ENCODE measurements around the gene FOXD4. TPM values are rescaled to one million over a fixed set of nuclear protein-coding genes. Genes with fewer than 3 reads are reported as not detected.
"Not testable (repeated sequence)": the region's sequence is repeated elsewhere in the genome, so short reads cannot be mapped to it uniquely, and the experiment has no call there.

FOXD4 gene
- total and polyA plus RNA-seq, 10 donors: 0.20 to 1.7 (median 0.41) TPM

GRCh38 chr9:113468-114266 is 4.5 kb downstream of the FOXD4 start:
- Histone ChIP-seq H3K4me3 (peak overlapping the region; percentile 32 to 74 (median 51)), H3K27me3 (replicated peaks in 1 of 7) (peaks cover 15 to 88% (median 49%) of the 10 kb centered on the region in 7 donors), H3K27ac (peak overlapping the region in 7 of 8 donors; percentile 55 to 73 (median 69)), H3K4me1 (peaks cover 5 to 48% (median 29%) of the 10 kb centered on the region in 6 donors)
- peak; percentile 87 for DNase-seq
- intact Hi-C loops (cut with DNase I; ENCODE audit: low total_unique reads); H3K36me3 ChIP-seq; H3K9me3 ChIP-seq: not testable (repeated sequence)
- WGBS, 5 donors: 0 to 2% (median 1%) methylated on average over 23 to 109 of the region's 111 CpGs
- peak in 1 of 3 donors; percentile 46 for TF ChIP-seq POLR2AphosphoS5 (IDR thresholded peaks at IDR 0.05)

DNA sequence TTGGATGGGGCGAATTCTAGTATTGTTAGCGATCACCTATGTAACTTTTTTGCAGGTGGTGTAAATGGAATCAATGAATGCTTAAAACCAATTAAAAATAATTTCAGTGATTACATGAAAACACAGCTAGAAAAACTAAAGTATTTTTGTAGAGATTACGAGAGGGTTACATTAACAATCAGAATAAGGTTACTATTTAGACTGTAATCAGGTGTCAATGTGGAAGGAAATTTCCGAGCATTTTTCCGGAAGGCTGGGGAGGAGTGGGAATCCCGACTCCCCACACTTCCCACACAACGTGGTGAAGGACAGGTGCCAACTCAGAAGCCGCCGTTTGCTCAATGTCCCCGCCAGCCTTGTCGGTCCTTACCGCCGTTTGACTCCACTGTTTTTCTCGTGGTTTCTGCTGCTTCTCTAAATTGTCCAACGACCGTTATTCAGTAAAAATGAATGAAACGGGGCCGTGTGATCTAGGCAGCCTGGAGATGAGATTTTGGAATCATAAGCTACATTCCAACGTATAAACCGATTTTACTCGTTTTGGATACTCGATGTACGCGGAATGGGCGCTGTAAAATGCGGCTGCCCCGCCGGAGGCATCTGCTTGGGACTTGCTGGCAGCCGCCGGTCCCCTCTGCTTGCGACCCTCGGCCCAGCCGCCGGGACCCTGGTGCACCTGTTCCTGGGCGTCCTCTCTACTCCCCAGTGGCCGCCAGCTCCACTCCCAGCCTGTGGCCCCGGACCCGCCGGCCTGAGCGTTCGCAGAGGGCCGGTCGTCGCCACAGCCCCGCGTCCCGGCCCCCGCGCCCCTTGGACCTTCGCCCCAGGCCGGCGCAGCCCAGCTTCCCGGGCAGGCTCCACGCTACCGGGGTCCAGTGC is 5.4 kb downstream of the FOXD4 start:
- DNase-seq; H3K9me3 ChIP-seq; intact Hi-C loops (cut with DNase I; ENCODE audit: low total_unique reads); H3K36me3 ChIP-seq: not testable (repeated sequence)
- 8 to 14% (median 9%) methylated on average over 24 to 51 of the region's 55 CpGs for WGBS, 5 donors
- Histone ChIP-seq H3K27ac (peak overlapping the region in 6 of 8 donors; percentile 55 to 73 (median 68)), H3K4me1 (peaks cover 5 to 42% (median 28%) of the 10 kb centered on the region in 6 donors), H3K4me3 (peak overlapping the region in 7 of 8 donors; percentile 32 to 74 (median 51)), H3K27me3 (replicated peaks in 1 of 7) (peaks cover 15 to 90% (median 47%) of the 10 kb centered on the region in 7 donors)

- Histone ChIP-seq H3K4me1 (peaks cover 5 to 26% (median 20%) of the 10 kb centered on the region in 6 donors), H3K27me3 (replicated peaks in 1 of 7) (peaks cover 15 to 84% (median 30%) of the 10 kb centered on the region in 7 donors)
- intact Hi-C loops (cut with DNase I; ENCODE audit: low total_unique reads); DNase-seq; H3K9me3 ChIP-seq; H3K4me3 ChIP-seq; H3K27ac ChIP-seq; H3K36me3 ChIP-seq: not testable (repeated sequence)
- WGBS, 5 donors: 22 to 57% (median 31%) methylated on average over 3 to 4 of the region's 4 CpGs
Measured at GRCh38 chr9:110672-111071, 7.5 kb downstream of the FOXD4 start.

DNA sequence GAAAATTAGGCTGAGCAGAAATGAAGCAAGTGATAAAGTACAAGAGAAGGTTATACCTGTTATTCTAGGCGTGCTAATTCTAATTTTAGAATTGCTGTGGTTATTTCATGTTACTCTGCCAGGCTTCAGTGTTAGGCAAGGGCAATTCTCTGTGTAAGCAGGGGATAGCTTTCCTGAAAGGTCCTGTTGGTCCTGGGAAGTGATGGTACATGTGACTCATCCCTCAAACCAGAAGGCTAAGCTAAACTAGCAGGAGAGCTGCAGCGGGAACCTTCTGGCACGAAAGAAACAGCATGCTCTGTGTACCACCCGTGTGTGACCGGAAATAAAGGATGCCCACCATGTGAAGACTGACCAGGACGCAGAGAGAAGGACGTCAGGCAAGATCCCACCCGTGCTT is 8.7 kb downstream of the FOXD4 start:
- H3K9me3 ChIP-seq; H3K27ac ChIP-seq; intact Hi-C loops (cut with DNase I; ENCODE audit: low total_unique reads); DNase-seq; H3K4me3 ChIP-seq; H3K36me3 ChIP-seq: not testable (repeated sequence)
- Histone ChIP-seq H3K4me1 (peaks cover 2 to 19% (median 14%) of the 10 kb centered on the region in 6 donors), H3K27me3 (replicated peaks in 1 of 7) (peaks cover 9 to 74% (median 22%) of the 10 kb centered on the region in 7 donors)
- WGBS, 5 donors: 26 to 55% (median 42%) methylated on average over 4 to 6 of the region's 8 CpGs

GRCh38 chr9:108742-109495 is 9.3 kb downstream of the FOXD4 start:
- H3K4me3 ChIP-seq; H3K36me3 ChIP-seq; intact Hi-C loops (cut with DNase I; ENCODE audit: low total_unique reads); H3K27ac ChIP-seq; DNase-seq; H3K9me3 ChIP-seq: not testable (repeated sequence)
- Histone ChIP-seq H3K4me1 (peaks cover 0 to 12% (median 8%) of the 10 kb centered on the region in 6 donors), H3K27me3 (replicated peaks in 1 of 7) (peaks cover 6 to 68% (median 16%) of the 10 kb centered on the region in 7 donors)
- 23 to 38% (median 31%) methylated on average over 19 to 22 of the region's 22 CpGs for WGBS, 5 donors

GRCh38 chr9:105991-106390 is 12.2 kb downstream of the FOXD4 start:
- DNase-seq; H3K4me3 ChIP-seq; H3K36me3 ChIP-seq; intact Hi-C loops (cut with DNase I; ENCODE audit: low total_unique reads); H3K9me3 ChIP-seq; H3K27ac ChIP-seq; H3K4me1 ChIP-seq: not testable (repeated sequence)
- 78 to 86% (median 82%) methylated on average over 8 of the region's 8 CpGs for WGBS, 5 donors
- peaks cover 0 to 42% (median 0%) of the 10 kb centered on the region in 7 donors for H3K27me3 ChIP-seq (replicated peaks in 1 of 7)

DNA sequence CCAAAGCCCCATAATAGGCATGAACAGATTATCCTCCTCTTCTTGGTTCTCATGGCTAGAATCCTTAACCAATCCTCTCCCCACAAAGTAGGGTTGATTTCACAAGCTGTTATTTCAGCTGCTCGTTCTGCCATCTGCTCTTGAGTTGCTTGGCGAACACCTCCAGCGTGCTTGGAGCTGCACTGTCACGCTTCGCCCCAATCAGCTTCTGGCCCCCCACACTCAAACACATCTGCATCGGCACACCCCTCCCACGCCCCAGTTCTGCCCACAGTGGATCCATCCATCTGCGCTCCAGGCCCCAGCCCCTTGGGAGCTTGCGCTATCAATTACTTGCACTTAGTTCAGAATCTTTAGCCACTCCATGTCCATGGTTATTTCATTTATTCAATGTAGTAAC is 17.8 kb downstream of the FOXD4 start:
- 93 to 96% (median 94%) methylated on average over 9 of the region's 9 CpGs for WGBS, 5 donors
- H3K27me3 ChIP-seq (replicated peaks in 1 of 7); intact Hi-C loops (cut with DNase I; ENCODE audit: low total_unique reads); H3K4me3 ChIP-seq; DNase-seq; H3K36me3 ChIP-seq; H3K4me1 ChIP-seq; H3K27ac ChIP-seq; H3K9me3 ChIP-seq: not testable (repeated sequence)

DNA sequence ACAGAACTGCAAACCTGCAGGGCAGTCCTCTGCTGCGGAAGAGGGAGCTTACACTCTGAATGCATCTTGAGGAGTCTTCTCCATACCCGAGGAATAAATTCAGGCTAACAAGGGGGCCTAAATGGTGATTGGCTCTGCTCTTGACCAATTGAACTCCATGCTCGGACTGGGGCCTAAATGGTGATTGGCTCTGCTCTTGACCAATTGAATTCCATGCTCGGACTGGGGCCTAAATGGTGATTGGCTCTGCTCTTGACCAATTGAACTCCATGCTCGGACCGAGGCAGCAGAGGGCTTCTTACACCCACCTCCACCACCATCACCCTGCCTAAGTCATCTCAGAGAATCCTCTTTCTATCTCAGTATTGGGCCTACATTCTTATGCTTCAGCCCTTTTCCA is 18.4 kb downstream of the FOXD4 start:
- H3K4me1 ChIP-seq; H3K36me3 ChIP-seq; H3K9me3 ChIP-seq; H3K4me3 ChIP-seq; H3K27ac ChIP-seq; DNase-seq; intact Hi-C loops (cut with DNase I; ENCODE audit: low total_unique reads); H3K27me3 ChIP-seq (replicated peaks in 1 of 7): not testable (repeated sequence)
- 88 to 96% (median 91%) methylated on average over 6 of the region's 6 CpGs for WGBS, 5 donors

DNA sequence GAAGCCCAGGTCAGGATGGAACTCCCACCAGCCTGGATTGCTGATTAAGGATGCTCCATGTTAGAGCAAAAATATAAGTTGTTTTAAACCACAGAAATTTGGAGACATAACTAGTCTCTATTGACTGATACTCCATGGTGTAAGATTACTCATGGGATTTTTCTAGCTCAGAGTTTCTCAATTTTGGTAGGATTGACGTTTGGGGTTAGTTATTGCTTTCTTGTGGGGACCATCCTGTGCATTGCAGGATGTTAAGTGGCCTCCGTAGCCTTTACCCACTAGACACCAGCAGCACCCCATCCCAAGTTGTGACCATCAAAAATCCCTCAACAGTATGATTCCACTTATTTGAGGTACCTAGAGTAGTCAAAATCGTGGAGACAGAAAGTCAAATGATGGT is 19.4 kb downstream of the FOXD4 start:
- H3K36me3 ChIP-seq; H3K27ac ChIP-seq; H3K4me3 ChIP-seq; DNase-seq; H3K4me1 ChIP-seq; H3K9me3 ChIP-seq; intact Hi-C loops (cut with DNase I; ENCODE audit: low total_unique reads); H3K27me3 ChIP-seq (replicated peaks in 1 of 7): not testable (repeated sequence)
- 60 to 80% (median 73%) methylated on average over 1 to 3 of the region's 3 CpGs for WGBS, 5 donors

DNA sequence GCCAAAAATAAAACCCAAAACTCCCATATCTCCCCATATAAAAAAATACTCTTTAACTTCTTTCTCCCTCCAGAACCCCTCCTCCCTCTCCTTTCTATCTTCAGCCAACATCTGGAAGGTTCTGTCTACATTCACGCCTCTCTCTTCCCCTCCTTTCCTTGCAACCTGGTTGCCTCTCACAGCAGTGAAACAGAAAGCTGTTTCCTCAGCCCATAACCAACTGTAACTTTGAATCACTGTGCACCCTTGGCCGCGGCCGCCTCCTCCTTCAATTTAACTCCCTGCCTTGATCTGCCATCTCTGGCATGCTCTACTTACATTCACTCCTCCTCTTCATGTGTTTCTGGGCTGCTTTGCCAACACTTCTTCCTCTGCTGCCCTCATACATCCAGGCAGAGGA is 23.2 kb downstream of the FOXD4 start:
- 13 to 29% (median 15%) methylated on average over 1 to 4 of the region's 4 CpGs; no CpG with 5 or more reads in 2 of the 5 donors for WGBS, 5 donors
- H3K36me3 ChIP-seq; H3K27ac ChIP-seq; intact Hi-C loops (cut with DNase I; ENCODE audit: low total_unique reads); H3K9me3 ChIP-seq; H3K4me3 ChIP-seq; DNase-seq; H3K4me1 ChIP-seq; H3K27me3 ChIP-seq (replicated peaks in 1 of 7): not testable (repeated sequence)
